Heart left ventricle (tissue), 13 donors: ENCODE data around the gene EPG5.

Experiments
- POLR2A ChIP-seq, 2 donors: fragments of 450-650 bp; IDR thresholded peaks; one replicate each; pipeline ENCODE4 v1.6.1; 2017; ENCODE audit warnings: antibody characterized with exemption in 2 of 2, mild to moderate bottlenecking in 2 of 2, moderate library complexity in 2 of 2
- TF ChIP-seq, protein P1 (sequence below), 12 donors: fragments of 200-600 bp; sonication (generic) in 4 of 12; IDR thresholded peaks; one replicate each; pipeline versions ENCODE4 v1.5.0 to v1.8.0; 2018 to 2022; ENCODE audit warnings: antibody characterized with exemption in 12 of 12, mild to moderate bottlenecking in 5 of 12
- donor health status: ischemic (EF 13 %, LVEDD 7.1; RV severe dilation, severe dysfunction).
- donor health status: DM: no; HTN: yes; CAD: no.
- donor health status: DM: no; HTN: no; CAD: no.
- donor health status: ischemic (EF 25% LVEDD 6.9; RV normal size, moderate dysfunction).
- donor health status: ischemic (EF 25% LVEDD 5.7; RV mildly dilated, moderate dysfunction).
- donor health status: ischemic (EF 35%, LVEDD 5.7; RV mildly dilated, moderate dysfunction).
- donor health status: nonischemic (EF 11% LVEDD 7.7; RV severe dilation, severe dysfunction).
- donor health status: DM: yes; HTN: yes; CAD: no.
- donor health status: PGD.
- donor health status: ischemic (EF 29% LVEDD 5.4; RV normal size, mild dysfunction).
- donor health status: nonischemic (EF 23%, LVEDD 6.1; RV moderate dilation, normal function).

DNA sequence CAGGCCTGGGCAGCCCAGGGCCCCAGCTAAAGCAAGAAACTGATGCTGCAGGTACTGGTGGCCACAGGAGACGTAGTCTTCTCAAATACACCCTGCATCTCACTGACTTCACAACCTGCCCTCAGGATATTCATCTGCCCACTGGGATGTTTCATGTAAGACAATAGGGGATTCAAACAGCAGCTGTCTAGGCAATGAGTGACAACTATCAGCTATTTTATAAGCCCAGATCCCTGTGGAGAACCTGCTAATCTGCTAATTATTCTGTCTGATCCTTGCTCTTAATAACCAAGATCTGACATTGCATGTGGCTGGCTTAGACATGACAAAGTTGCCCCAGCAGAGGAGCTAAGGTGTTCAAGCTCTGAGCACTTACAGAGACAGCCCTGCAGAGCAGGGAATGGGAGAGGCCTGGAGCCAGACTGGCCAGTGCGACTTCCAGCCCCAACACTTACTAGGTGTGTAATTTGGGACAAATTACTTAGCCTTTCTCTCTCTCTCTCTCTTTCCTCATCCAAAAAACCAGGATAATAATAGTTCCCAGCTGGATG, 113.0 kb downstream of the EPG5 start:
- TF ChIP-seq, protein P1, sequence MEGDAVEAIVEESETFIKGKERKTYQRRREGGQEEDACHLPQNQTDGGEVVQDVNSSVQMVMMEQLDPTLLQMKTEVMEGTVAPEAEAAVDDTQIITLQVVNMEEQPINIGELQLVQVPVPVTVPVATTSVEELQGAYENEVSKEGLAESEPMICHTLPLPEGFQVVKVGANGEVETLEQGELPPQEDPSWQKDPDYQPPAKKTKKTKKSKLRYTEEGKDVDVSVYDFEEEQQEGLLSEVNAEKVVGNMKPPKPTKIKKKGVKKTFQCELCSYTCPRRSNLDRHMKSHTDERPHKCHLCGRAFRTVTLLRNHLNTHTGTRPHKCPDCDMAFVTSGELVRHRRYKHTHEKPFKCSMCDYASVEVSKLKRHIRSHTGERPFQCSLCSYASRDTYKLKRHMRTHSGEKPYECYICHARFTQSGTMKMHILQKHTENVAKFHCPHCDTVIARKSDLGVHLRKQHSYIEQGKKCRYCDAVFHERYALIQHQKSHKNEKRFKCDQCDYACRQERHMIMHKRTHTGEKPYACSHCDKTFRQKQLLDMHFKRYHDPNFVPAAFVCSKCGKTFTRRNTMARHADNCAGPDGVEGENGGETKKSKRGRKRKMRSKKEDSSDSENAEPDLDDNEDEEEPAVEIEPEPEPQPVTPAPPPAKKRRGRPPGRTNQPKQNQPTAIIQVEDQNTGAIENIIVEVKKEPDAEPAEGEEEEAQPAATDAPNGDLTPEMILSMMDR (IDR thresholded peaks at IDR 0.05): no peak
- no peak for TF ChIP-seq POLR2A (IDR thresholded peaks at IDR 0.05)
